GM23338 (cell line): ENCODE measurements around the gene DYSF. TPM values are rescaled to one million over a fixed set of nuclear protein-coding genes. Genes with fewer than 3 reads are reported as not detected.

ENCODE experiments used
- ATAC-seq: fragments of 200-7000 bp; cut with Tn5 transposase; 3 replicates; pipeline ENCODE4 v1.9.1; 2020
- DNase-seq: peaks from one replicate; pipeline ENCODE4 v3.0.0-alpha.2; 2015; ENCODE audit warnings: low spot score
- H2AFZ ChIP-seq: fragments of 200-600 bp; sonication (generic); 2 replicates; pipeline ENCODE4 v1.8.0; 2016; ENCODE audit warnings: antibody characterized with exemption, mild to moderate bottlenecking, moderate library complexity
- H3F3A ChIP-seq: fragments of 200-600 bp; sonication (generic); replicated peaks from 2 replicates; pipeline ENCODE4 v1.8.0; 2017; ENCODE audit warnings: antibody characterized with exemption, mixed run types, low read depth
- H3K27ac ChIP-seq: fragments of 200-600 bp; sonication (generic); 2 replicates; pipeline ENCODE4 v1.6.1; 2016; ENCODE audit warnings: low read depth
- H3K27me3 ChIP-seq: fragments of 200-600 bp; sonication (generic); 2 replicates; pipeline ENCODE4 v1.8.0; 2016; ENCODE audit warnings: mild to moderate bottlenecking, mixed run types, moderate library complexity; ENCODE audit not compliant: insufficient read depth
- H3K36me3 ChIP-seq: fragments of 200-600 bp; sonication (generic); 2 replicates; pipeline ENCODE4 v1.8.0; 2016; ENCODE audit warnings: mild to moderate bottlenecking; ENCODE audit not compliant: insufficient read depth
- H3K4me1 ChIP-seq: fragments of 200-600 bp; sonication (generic); 2 replicates; pipeline ENCODE4 v1.8.0; 2016; ENCODE audit warnings: mild to moderate bottlenecking, moderate library complexity; ENCODE audit not compliant: insufficient read depth
- H3K4me2 ChIP-seq: fragments of 200-600 bp; sonication (generic); 2 replicates; pipeline ENCODE4 v1.7.1; 2017; ENCODE audit warnings: mixed run types
- H3K4me3 ChIP-seq: fragments of 200-600 bp; sonication (generic); 2 replicates; pipeline ENCODE4 v1.6.1; 2016; ENCODE audit warnings: mixed run types
- H3K79me2 ChIP-seq: fragments of 200-600 bp; sonication (generic); replicated peaks from 2 replicates; pipeline ENCODE4 v1.8.0; 2017; ENCODE audit warnings: mild to moderate bottlenecking; ENCODE audit not compliant: insufficient read depth
- H3K9me2 ChIP-seq: fragments of 200-600 bp; sonication (generic); 2 replicates; pipeline ENCODE4 v1.8.0; 2017; ENCODE audit not compliant: insufficient read depth
- H4K20me1 ChIP-seq: fragments of 200-600 bp; sonication (generic); replicated peaks from 2 replicates; pipeline ENCODE4 v1.8.0; 2017; ENCODE audit warnings: mild to moderate bottlenecking; ENCODE audit not compliant: insufficient read depth
- H3K27ac Mint-ChIP-seq: 2 replicates; pipeline ENCODE4 v1.8.0; 2020; ENCODE audit warnings: inconsistent platforms, mild to moderate bottlenecking, moderate library complexity, mixed read lengths
- H3K27me3 Mint-ChIP-seq: 3 replicates; pipeline ENCODE4 v1.8.0; 2022; ENCODE audit warnings: low read depth, mild to moderate bottlenecking, moderate library complexity, mixed read lengths, inconsistent platforms; ENCODE audit not compliant: insufficient read depth, poor library complexity
- H3K36me3 Mint-ChIP-seq: 3 replicates; pipeline ENCODE4 v1.8.0; 2021; ENCODE audit warnings: low read depth, mild to moderate bottlenecking, inconsistent platforms, moderate library complexity, mixed read lengths
- H3K4me1 Mint-ChIP-seq: 3 replicates; pipeline ENCODE4 v1.8.0; 2020; ENCODE audit warnings: mild to moderate bottlenecking, inconsistent platforms, mixed read lengths
- H3K4me3 Mint-ChIP-seq: 3 replicates; pipeline ENCODE4 v1.8.0; 2021; ENCODE audit warnings: moderate library complexity, mild to moderate bottlenecking, inconsistent platforms, mixed read lengths
- H3K9me3 Mint-ChIP-seq: 3 replicates; pipeline ENCODE4 v1.8.0; 2020; ENCODE audit warnings: moderate library complexity, mild to moderate bottlenecking, inconsistent platforms, mixed read lengths
- CREB1 ChIP-seq: fragments of 250-450 bp; sonication (Bioruptor Pico); IDR thresholded peaks from 2 replicates; pipeline ENCODE4 v1.5.0; 2020; ENCODE audit warnings: low read depth, mild to moderate bottlenecking, moderate library complexity
- ETS1 ChIP-seq: IDR thresholded peaks from 2 replicates; pipeline ENCODE4 v1.6.1; 2016; ENCODE audit warnings: antibody characterized with exemption
- EZH2 ChIP-seq: fragments of 200-600 bp; sonication (generic); IDR thresholded peaks from one replicate; pipeline ENCODE4 v1.8.0; 2017; ENCODE audit warnings: antibody characterized with exemption, mild to moderate bottlenecking, low read depth; ENCODE audit not compliant: unreplicated experiment
- EZH2phosphoT487 ChIP-seq: fragments of 200-600 bp; sonication (generic); IDR thresholded peaks from one replicate; pipeline ENCODE4 v1.8.1; 2018; ENCODE audit warnings: antibody characterized with exemption; ENCODE audit not compliant: unreplicated experiment
- JUNB ChIP-seq: IDR thresholded peaks from one replicate; pipeline ENCODE4 v1.6.1; 2016; ENCODE audit warnings: antibody characterized with exemption; ENCODE audit not compliant: unreplicated experiment
- POLR2AphosphoS5 ChIP-seq: IDR thresholded peaks from 2 replicates; pipeline ENCODE4 v1.6.1; 2016; ENCODE audit warnings: antibody characterized with exemption, low read depth
- STAT1 ChIP-seq: IDR thresholded peaks from one replicate; pipeline ENCODE4 v1.6.1; 2016; ENCODE audit warnings: antibody characterized with exemption; ENCODE audit not compliant: unreplicated experiment
- ZNF114 ChIP-seq: fragments of 250-450 bp; sonication (Bioruptor Pico); IDR thresholded peaks from 2 replicates; pipeline ENCODE4 v1.5.0; 2020; ENCODE audit warnings: mild to moderate bottlenecking, moderate library complexity
- ZNF331 ChIP-seq: fragments of 250-450 bp; sonication (Bioruptor Pico); IDR thresholded peaks from 2 replicates; pipeline ENCODE4 v1.5.0; 2020; ENCODE audit warnings: low read depth, mild to moderate bottlenecking, moderate library complexity
- polyA plus RNA-seq: library from polyadenylated mRNA; unstranded; fragments of >200 nt; fragmentation: Nextera tagmentation; extraction: Ambion mirVana; gene quantifications from 2 replicates; pipeline ENCODE4 v1.2.1, GENCODE V29; 2016
- total RNA-seq: library from RNA; depleted of rRNA; stranded (reverse); fragments of >200 nt; shearing (Covaris generic); gene quantifications from 2 replicates; pipeline ENCODE4 v1.2.3, GENCODE V29; 2014
- TF ChIP-seq, protein P1 (sequence below), 2 experiments: fragments of 200-600 bp in 1 of 2; sonication (generic) in 1 of 2; conservative IDR thresholded peaks; 2 replicates each; pipeline versions ENCODE4 v1.5.1 to v1.6.1; 2016 to 2017; ENCODE audit warnings: antibody characterized with exemption in 2 of 2, low read depth in 2 of 2, mild to moderate bottlenecking in 2 of 2, moderate library complexity in 1 of 2

Gene DYSF
- total and polyA plus RNA-seq, 2 experiments from 2014 or later: 7.3 to 21.3 TPM

GRCh38 chr2:71530641-71531332 is 77.4 kb downstream of the DYSF start:
- H3K4me2 ChIP-seq: no peak overlapping the region
- no peak overlapping the region for H3K27ac ChIP-seq
- no peaks in the 10 kb centered on the region for H3F3A ChIP-seq
- no peak overlapping the region for H2AFZ ChIP-seq
- no peaks in the 10 kb centered on the region for H3K9me2 ChIP-seq
- peaks cover 8% of the 10 kb centered on the region; the same call in 2 of the 3 replicates for H3K36me3 Mint-ChIP-seq
- H3K27ac Mint-ChIP-seq: no peak overlapping the region
- H3K36me3 ChIP-seq: no peaks in the 10 kb centered on the region
- no peak overlapping the region for H3K4me3 ChIP-seq
- no peak overlapping the region for H3K4me3 Mint-ChIP-seq
- H3K9me3 Mint-ChIP-seq: no peaks in the 10 kb centered on the region
- TF ChIP-seq, protein P1, sequence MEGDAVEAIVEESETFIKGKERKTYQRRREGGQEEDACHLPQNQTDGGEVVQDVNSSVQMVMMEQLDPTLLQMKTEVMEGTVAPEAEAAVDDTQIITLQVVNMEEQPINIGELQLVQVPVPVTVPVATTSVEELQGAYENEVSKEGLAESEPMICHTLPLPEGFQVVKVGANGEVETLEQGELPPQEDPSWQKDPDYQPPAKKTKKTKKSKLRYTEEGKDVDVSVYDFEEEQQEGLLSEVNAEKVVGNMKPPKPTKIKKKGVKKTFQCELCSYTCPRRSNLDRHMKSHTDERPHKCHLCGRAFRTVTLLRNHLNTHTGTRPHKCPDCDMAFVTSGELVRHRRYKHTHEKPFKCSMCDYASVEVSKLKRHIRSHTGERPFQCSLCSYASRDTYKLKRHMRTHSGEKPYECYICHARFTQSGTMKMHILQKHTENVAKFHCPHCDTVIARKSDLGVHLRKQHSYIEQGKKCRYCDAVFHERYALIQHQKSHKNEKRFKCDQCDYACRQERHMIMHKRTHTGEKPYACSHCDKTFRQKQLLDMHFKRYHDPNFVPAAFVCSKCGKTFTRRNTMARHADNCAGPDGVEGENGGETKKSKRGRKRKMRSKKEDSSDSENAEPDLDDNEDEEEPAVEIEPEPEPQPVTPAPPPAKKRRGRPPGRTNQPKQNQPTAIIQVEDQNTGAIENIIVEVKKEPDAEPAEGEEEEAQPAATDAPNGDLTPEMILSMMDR (conservative IDR thresholded peaks at IDR 0.05; ENCODE audit: low read depth in 2 of 2): peak; percentile 89 to 90
- no peak for TF ChIP-seq CREB1
- H4K20me1 ChIP-seq: no peaks in the 10 kb centered on the region
- DNase-seq: peak; percentile 82
- peak; percentile 75 for ATAC-seq
- no peaks in the 10 kb centered on the region for H3K79me2 ChIP-seq
- H3K4me1 ChIP-seq: peaks cover 19% of the 10 kb centered on the region
- no peaks in the 10 kb centered on the region for H3K27me3 ChIP-seq
- H3K27me3 Mint-ChIP-seq: peaks cover 7% of the 10 kb centered on the region
- H3K4me1 Mint-ChIP-seq: peaks cover 30% of the 10 kb centered on the region

GRCh38 chr2:71531522-71532047 is 78.2 kb downstream of the DYSF start:
- Histone ChIP-seq H3K79me2 (no peaks in the 10 kb centered on the region), H3K9me2 (no peaks in the 10 kb centered on the region), H3K4me3 (no peak overlapping the region), H3K36me3 (no peaks in the 10 kb centered on the region), H3K27ac (no peak overlapping the region), H3F3A (no peaks in the 10 kb centered on the region), H3K4me1 (peaks cover 16% of the 10 kb centered on the region), H2AFZ (no peak overlapping the region), H3K4me2 (no peak overlapping the region), H3K27me3 (no peaks in the 10 kb centered on the region), H4K20me1 (no peaks in the 10 kb centered on the region)
- Mint-ChIP-seq H3K9me3 (no peaks in the 10 kb centered on the region), H3K27me3 (peaks cover 7% of the 10 kb centered on the region), H3K27ac (no peak overlapping the region), H3K36me3 (peaks cover 7% of the 10 kb centered on the region; the same call in 1 of the 3 replicates), H3K4me3 (no peak overlapping the region), H3K4me1 (peaks cover 27% of the 10 kb centered on the region)
- ATAC-seq (no peak), DNase-seq (no peak)
- no peak for TF ChIP-seq POLR2AphosphoS5
- no peak for TF ChIP-seq EZH2phosphoT487
- no peak for TF ChIP-seq ZNF331
- TF ChIP-seq ZNF114 (CRISPR knock-in tag): no peak
- no peak for TF ChIP-seq STAT1
- TF ChIP-seq, protein P1 (conservative IDR thresholded peaks at IDR 0.05; ENCODE audit: low read depth in 2 of 2): no peak
- TF ChIP-seq ETS1: no peak
- TF ChIP-seq EZH2: no peak
- no peak for TF ChIP-seq JUNB
